Naive thymus-derived CD4-positive, alpha-beta T cell (primary cell): ENCODE data around the gene KIF26B. TPM values are rescaled to one million over a fixed set of nuclear protein-coding genes. Genes with fewer than 3 reads are reported as not detected.

Experiments
- ATAC-seq: fragments of 150-1000 bp; cut with Tn5 transposase; 2 replicates; pipeline ENCODE4 v1.10.0; 2021; ENCODE audit warnings: mild to moderate bottlenecking, moderate library complexity
- CTCF ChIA-PET: fragments of 350-600 bp; sonication (Branson Sonifier 250); formaldehyde crosslinking; loops from one replicate; lab custom pipeline; 2021; ENCODE audit warnings: antibody characterized with exemption; lab: Charles Lee
- POLR2A ChIA-PET: fragments of 350-600 bp; sonication (Branson Sonifier 250); formaldehyde crosslinking; loops from one replicate; lab custom pipeline; 2021; ENCODE audit warnings: antibody characterized with exemption, inconsistent platforms; lab: Charles Lee
- DNase-seq, 9 donors: peaks; one replicate each; pipeline versions ENCODE4 v3.0.0 to v3.0.0-alpha.2; 2020 to 2022; ENCODE audit warnings: mixed read lengths in 1 of 9
- H3K27ac ChIP-seq: one replicate; pipeline ENCODE4 v1.7.0; 2013; ENCODE audit warnings: mild to moderate bottlenecking, low read depth, low read length, moderate library complexity
- H3K27me3 ChIP-seq, 2 donors: one replicate each; pipeline ENCODE4 v1.7.0; 2013; ENCODE audit warnings: low read length in 2 of 2, mild to moderate bottlenecking in 2 of 2, moderate library complexity in 2 of 2; ENCODE audit not compliant: control insufficient read depth in 2 of 2, insufficient read depth in 2 of 2
- H3K36me3 ChIP-seq, 3 experiments: 1 replicate in 2 of 3; 2 replicates in 1 of 3; pipeline ENCODE4 v1.7.0; 2013; ENCODE audit warnings: low read length in 3 of 3, mild to moderate bottlenecking in 3 of 3, moderate library complexity in 1 of 3; ENCODE audit not compliant: insufficient read depth in 3 of 3, control insufficient read depth in 2 of 3
- H3K4me1 ChIP-seq, 2 donors: one replicate each; pipeline ENCODE4 v1.7.0; 2013; ENCODE audit warnings: low read length in 2 of 2, mild to moderate bottlenecking in 2 of 2, moderate library complexity in 1 of 2; ENCODE audit not compliant: control insufficient read depth in 2 of 2, insufficient read depth in 2 of 2
- H3K4me3 ChIP-seq: 2 replicates; pipeline ENCODE4 v1.7.0; 2013; ENCODE audit warnings: mild to moderate bottlenecking, low read length
- H3K9me3 ChIP-seq, 3 experiments: 1 replicate in 2 of 3; 2 replicates in 1 of 3; pipeline ENCODE4 v1.7.0; 2013; ENCODE audit warnings: low read length in 3 of 3; ENCODE audit not compliant: control insufficient read depth in 2 of 3
- H3K27ac Mint-ChIP-seq, 9 donors: one replicate each; pipeline ENCODE4 v1.8.0; 2020 to 2022; ENCODE audit warnings: mixed read lengths in 9 of 9, mild to moderate bottlenecking in 8 of 9, moderate library complexity in 5 of 9, inconsistent platforms in 2 of 9
- H3K27me3 Mint-ChIP-seq, 5 donors: one replicate each; pipeline ENCODE4 v1.8.0; 2021 to 2022; ENCODE audit warnings: mixed read lengths in 5 of 5, mild to moderate bottlenecking in 1 of 5
- H3K36me3 Mint-ChIP-seq, 5 donors: one replicate each; pipeline ENCODE4 v1.8.0; 2020 to 2022; ENCODE audit warnings: mixed read lengths in 5 of 5, mild to moderate bottlenecking in 3 of 5, inconsistent platforms in 1 of 5
- H3K4me1 Mint-ChIP-seq, 7 donors: one replicate each; pipeline ENCODE4 v1.8.0; 2020 to 2022; ENCODE audit warnings: mixed read lengths in 7 of 7, mild to moderate bottlenecking in 3 of 7, inconsistent platforms in 1 of 7
- H3K4me3 Mint-ChIP-seq, 10 donors: one replicate each; pipeline ENCODE4 v1.8.0; 2020 to 2022; ENCODE audit warnings: mild to moderate bottlenecking in 10 of 10, mixed read lengths in 10 of 10, moderate library complexity in 6 of 10, inconsistent platforms in 2 of 10
- H3K9me3 Mint-ChIP-seq, 11 donors: one replicate each; pipeline ENCODE4 v1.8.0; 2020 to 2022; ENCODE audit warnings: mixed read lengths in 11 of 11, mild to moderate bottlenecking in 4 of 11, inconsistent platforms in 1 of 11, moderate library complexity in 1 of 11
- intact Hi-C, 2 donors: fragments of 100-400 bp; cut with micrococcal nuclease; formaldehyde crosslinking; loops; one replicate each; pipeline ENCODE4 v1.15.1; 2023
- polyA plus RNA-seq, 2 donors: library from polyadenylated mRNA; unstranded; fragments of 300-500 nt; fragmentation: Illumina TruSeq; gene quantifications; one replicate each; pipeline ENCODE4 v1.2.3, GENCODE V29; 2021
- total RNA-seq, 6 experiments: library from RNA in 5 of 6; stranded (reverse) in 5 of 6; gene quantifications; 1 replicate in 5 of 6; 2 replicates in 1 of 6; pipeline ENCODE4 v1.2.3 and lab custom pipeline; 2021 to 2026

The KIF26B gene
- total and polyA plus RNA-seq, 7 experiments from 2014 or later, result 0.06 to 0.24 (median 0.21) TPM; not detected in 4

GRCh38 chr1:245591346-245592188 is 436.8 kb downstream of the KIF26B start:
- no peaks in the 10 kb centered on the region for H3K27me3 Mint-ChIP-seq
- H3K4me3 Mint-ChIP-seq, result no peak overlapping the region
- no peaks in the 10 kb centered on the region for H3K36me3 Mint-ChIP-seq
- no peaks in the 10 kb centered on the region for H3K4me1 ChIP-seq
- H3K27me3 ChIP-seq, result no peaks in the 10 kb centered on the region
- DNase-seq (no peak), ATAC-seq (no peak)
- ChIA-PET POLR2A (no interaction called here), CTCF (no interaction called here)
- H3K4me1 Mint-ChIP-seq, result no peaks in the 10 kb centered on the region
- H3K36me3 ChIP-seq, result no peaks in the 10 kb centered on the region
- no peak overlapping the region for H3K27ac Mint-ChIP-seq
- intact Hi-C loops, result no loop called here
- H3K9me3 Mint-ChIP-seq, result peaks cover 0 to 10% (median 2%) of the 10 kb centered on the region in 11 donors
- no peaks in the 10 kb centered on the region for H3K9me3 ChIP-seq
- H3K4me3 ChIP-seq, result no peak overlapping the region
- H3K27ac ChIP-seq, result no peak overlapping the region

DNA sequence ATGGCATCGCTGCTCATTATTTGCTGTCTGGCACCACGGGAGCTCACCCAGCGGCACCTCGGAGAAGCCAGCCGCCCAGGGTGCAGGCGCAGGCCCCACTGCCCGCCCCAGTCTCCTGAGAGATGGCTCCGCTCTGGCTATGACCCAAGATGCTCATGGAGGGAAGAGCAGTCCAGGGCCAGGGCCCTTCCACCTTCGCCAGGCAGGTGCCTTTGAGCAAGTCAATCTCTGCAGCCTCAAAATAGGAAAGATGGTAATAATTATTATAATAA is 437.3 kb downstream of the KIF26B start:
- Histone ChIP-seq H3K4me1 (no peaks in the 10 kb centered on the region), H3K36me3 (no peaks in the 10 kb centered on the region), H3K9me3 (no peaks in the 10 kb centered on the region), H3K27me3 (no peaks in the 10 kb centered on the region), H3K4me3 (no peak overlapping the region), H3K27ac (no peak overlapping the region)
- peaks cover 0 to 9% (median 2%) of the 10 kb centered on the region in 11 donors for H3K9me3 Mint-ChIP-seq
- ChIA-PET POLR2A (no interaction called here), CTCF (no interaction called here)
- ATAC-seq (no peak), DNase-seq (no peak)
- no peaks in the 10 kb centered on the region for H3K4me1 Mint-ChIP-seq
- intact Hi-C loops, result no loop called here
- no peak overlapping the region for H3K4me3 Mint-ChIP-seq
- H3K27ac Mint-ChIP-seq, result no peak overlapping the region
- H3K27me3 Mint-ChIP-seq, result no peaks in the 10 kb centered on the region
- no peaks in the 10 kb centered on the region for H3K36me3 Mint-ChIP-seq

DNA sequence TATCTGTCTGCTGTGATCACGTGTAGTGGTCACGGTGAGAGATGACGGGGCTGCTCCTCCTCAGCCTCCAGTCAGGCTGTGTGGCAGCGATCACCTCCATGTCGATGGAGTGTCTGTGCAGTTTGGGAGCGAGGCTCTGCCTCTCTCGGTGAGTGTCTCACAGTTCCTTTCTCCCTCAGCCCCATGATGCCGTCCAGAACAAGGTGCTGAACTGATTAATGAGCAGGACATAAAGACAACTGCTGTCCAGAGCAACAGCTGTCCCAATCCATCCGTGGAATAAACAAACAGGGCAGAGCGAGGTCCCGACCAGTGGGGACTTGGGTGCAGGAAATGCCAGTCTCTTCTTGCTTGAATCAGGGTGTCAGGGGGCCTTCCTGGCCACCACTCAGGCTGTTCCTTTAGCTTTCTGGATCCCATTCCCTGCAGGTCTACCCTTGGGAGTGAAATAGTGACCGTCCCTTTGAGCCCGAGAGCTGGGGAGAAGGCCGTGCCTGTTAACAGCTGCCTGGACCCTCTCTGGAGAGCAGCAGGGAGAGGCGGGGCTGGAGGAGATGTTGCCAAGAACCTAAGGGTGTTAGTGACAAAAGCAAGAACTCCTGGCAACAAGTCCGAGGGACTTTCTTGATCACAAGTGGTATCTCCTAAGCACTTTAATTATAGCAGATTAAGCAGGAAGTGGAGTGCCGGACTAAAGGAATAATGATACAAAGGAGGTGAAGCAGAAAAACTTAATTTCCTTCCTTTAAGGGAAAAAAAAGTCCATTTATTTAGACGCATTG is 443.9 kb downstream of the KIF26B start:
- Histone ChIP-seq H3K36me3 (no peaks in the 10 kb centered on the region), H3K27me3 (no peaks in the 10 kb centered on the region), H3K27ac (no peak overlapping the region), H3K9me3 (no peaks in the 10 kb centered on the region), H3K4me3 (no peak overlapping the region), H3K4me1 (no peaks in the 10 kb centered on the region)
- no peak overlapping the region for H3K4me3 Mint-ChIP-seq
- ATAC-seq, result no peak
- no peaks in the 10 kb centered on the region for H3K36me3 Mint-ChIP-seq
- intact Hi-C loops, result no loop called here
- H3K4me1 Mint-ChIP-seq, result no peaks in the 10 kb centered on the region
- peaks cover 0 to 16% (median 0%) of the 10 kb centered on the region in 5 donors for H3K27me3 Mint-ChIP-seq
- ChIA-PET CTCF (no interaction called here), POLR2A (no interaction called here)
- H3K27ac Mint-ChIP-seq, result no peak overlapping the region
- no peak for DNase-seq
- peaks cover 0 to 10% (median 3%) of the 10 kb centered on the region in 11 donors for H3K9me3 Mint-ChIP-seq

GRCh38 chr1:245599371-245600174 is 444.8 kb downstream of the KIF26B start:
- Histone ChIP-seq H3K4me3 (no peak overlapping the region), H3K9me3 (no peaks in the 10 kb centered on the region), H3K4me1 (no peaks in the 10 kb centered on the region), H3K36me3 (no peaks in the 10 kb centered on the region), H3K27me3 (no peaks in the 10 kb centered on the region), H3K27ac (no peak overlapping the region)
- POLR2A ChIA-PET, result no interaction called here
- no peak overlapping the region for H3K27ac Mint-ChIP-seq
- intact Hi-C loops, result no loop called here
- H3K36me3 Mint-ChIP-seq, result no peaks in the 10 kb centered on the region
- no peaks in the 10 kb centered on the region for H3K4me1 Mint-ChIP-seq
- H3K4me3 Mint-ChIP-seq, result no peak overlapping the region
- CTCF ChIA-PET, result no interaction called here
- ATAC-seq, result no peak
- H3K27me3 Mint-ChIP-seq, result peaks cover 0 to 16% (median 0%) of the 10 kb centered on the region in 5 donors
- H3K9me3 Mint-ChIP-seq, result peaks cover 0 to 10% (median 2%) of the 10 kb centered on the region in 11 donors
- DNase-seq, result no peak

DNA sequence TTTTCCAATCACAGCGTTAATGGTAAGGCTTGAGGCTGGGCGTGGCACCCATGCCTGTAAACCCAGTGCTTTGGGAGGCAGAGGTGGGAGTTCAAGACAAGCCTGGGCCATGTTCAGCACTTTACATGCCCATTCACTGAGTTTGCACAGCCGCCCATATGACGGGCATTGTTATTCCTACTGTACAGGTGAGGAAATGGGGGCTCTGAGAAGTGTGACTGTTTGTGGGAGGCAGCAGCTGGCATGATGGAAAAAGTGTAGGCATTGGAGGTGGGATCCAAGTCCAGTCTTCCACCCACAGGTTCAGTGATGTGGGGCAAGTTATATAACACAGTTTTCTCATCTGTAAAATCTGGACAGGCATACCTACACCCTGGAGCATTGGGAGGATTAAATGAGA is 445.9 kb downstream of the KIF26B start:
- H3K4me3 ChIP-seq, result no peak overlapping the region
- no peaks in the 10 kb centered on the region for H3K4me1 Mint-ChIP-seq
- peaks cover 0 to 16% (median 0%) of the 10 kb centered on the region in 5 donors for H3K27me3 Mint-ChIP-seq
- no peak overlapping the region for H3K4me3 Mint-ChIP-seq
- H3K4me1 ChIP-seq, result no peaks in the 10 kb centered on the region
- no peak overlapping the region for H3K27ac Mint-ChIP-seq
- peaks cover 0 to 10% (median 2%) of the 10 kb centered on the region in 11 donors for H3K9me3 Mint-ChIP-seq
- DNase-seq (no peak), ATAC-seq (no peak)
- H3K27ac ChIP-seq, result no peak overlapping the region
- no peaks in the 10 kb centered on the region for H3K36me3 ChIP-seq
- H3K36me3 Mint-ChIP-seq, result no peaks in the 10 kb centered on the region
- H3K9me3 ChIP-seq, result no peaks in the 10 kb centered on the region
- H3K27me3 ChIP-seq, result no peaks in the 10 kb centered on the region
- POLR2A ChIA-PET, result no interaction called here
- intact Hi-C loops, result no loop called here
- CTCF ChIA-PET, result no interaction called here

DNA sequence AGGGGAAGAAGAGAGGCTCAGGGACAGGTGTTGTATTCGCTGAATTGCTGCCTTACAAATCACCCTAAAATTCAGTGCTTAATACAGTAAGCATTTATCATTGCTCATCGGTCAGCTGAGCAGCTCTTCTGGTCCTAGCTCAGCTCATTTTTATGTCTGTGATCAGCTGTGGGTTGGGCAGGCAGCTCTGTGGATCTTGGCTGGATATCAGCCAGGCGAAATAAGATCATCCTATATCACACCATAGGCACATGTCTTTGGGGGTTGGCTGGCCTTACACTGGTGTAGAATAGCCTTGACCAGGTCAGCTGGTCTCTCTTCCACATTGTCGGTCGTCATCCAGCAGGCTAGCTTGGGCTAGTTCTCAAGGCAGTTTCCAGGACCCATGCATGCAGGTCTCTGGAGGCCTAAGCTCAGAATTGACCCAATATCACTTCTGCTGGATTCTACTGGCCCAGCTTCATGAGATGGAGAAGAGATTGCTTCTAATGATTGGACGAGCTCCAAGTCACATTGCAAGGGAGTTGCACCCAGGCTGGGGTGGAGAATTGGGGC is 448.6 kb downstream of the KIF26B start:
- Mint-ChIP-seq H3K9me3 (peaks cover 0 to 4% (median 0%) of the 10 kb centered on the region in 11 donors), H3K36me3 (no peaks in the 10 kb centered on the region), H3K4me3 (no peak overlapping the region), H3K27me3 (peaks cover 0 to 21% (median 4%) of the 10 kb centered on the region in 5 donors), H3K27ac (no peak overlapping the region), H3K4me1 (peaks cover 0 to 3% (median 0%) of the 10 kb centered on the region in 7 donors)
- ATAC-seq, result no peak
- ChIA-PET CTCF (no interaction called here), POLR2A (no interaction called here)
- H3K9me3 ChIP-seq, result no peaks in the 10 kb centered on the region
- H3K27me3 ChIP-seq, result no peaks in the 10 kb centered on the region
- H3K4me3 ChIP-seq, result no peak overlapping the region
- no peak for DNase-seq
- H3K27ac ChIP-seq, result no peak overlapping the region
- H3K36me3 ChIP-seq, result no peaks in the 10 kb centered on the region
- intact Hi-C loops, result no loop called here
- H3K4me1 ChIP-seq, result no peaks in the 10 kb centered on the region
